Breast epithelium (tissue), 3 donors: ENCODE results near the gene LASP1NB.

Experiments
- POLR2A ChIP-seq: fragments of 450-650 bp; IDR thresholded peaks from one replicate; pipeline ENCODE4 v1.6.1; 2016; ENCODE audit warnings: antibody characterized with exemption, mild to moderate bottlenecking, moderate library complexity
- POLR2AphosphoS5 ChIP-seq, 3 donors: sonication (generic); formaldehyde crosslinking; IDR thresholded peaks; one replicate each; pipeline ENCODE4 v1.6.1; 2017; ENCODE audit warnings: antibody characterized with exemption in 3 of 3
- TF ChIP-seq, protein P1 (sequence below), 3 donors: fragments of 450-650 bp; IDR thresholded peaks; one replicate each; pipeline ENCODE4 v1.5.1; 2016 to 2017; ENCODE audit warnings: antibody characterized with exemption in 3 of 3, mild to moderate bottlenecking in 3 of 3, moderate library complexity in 3 of 3

- TF ChIP-seq, protein P1, sequence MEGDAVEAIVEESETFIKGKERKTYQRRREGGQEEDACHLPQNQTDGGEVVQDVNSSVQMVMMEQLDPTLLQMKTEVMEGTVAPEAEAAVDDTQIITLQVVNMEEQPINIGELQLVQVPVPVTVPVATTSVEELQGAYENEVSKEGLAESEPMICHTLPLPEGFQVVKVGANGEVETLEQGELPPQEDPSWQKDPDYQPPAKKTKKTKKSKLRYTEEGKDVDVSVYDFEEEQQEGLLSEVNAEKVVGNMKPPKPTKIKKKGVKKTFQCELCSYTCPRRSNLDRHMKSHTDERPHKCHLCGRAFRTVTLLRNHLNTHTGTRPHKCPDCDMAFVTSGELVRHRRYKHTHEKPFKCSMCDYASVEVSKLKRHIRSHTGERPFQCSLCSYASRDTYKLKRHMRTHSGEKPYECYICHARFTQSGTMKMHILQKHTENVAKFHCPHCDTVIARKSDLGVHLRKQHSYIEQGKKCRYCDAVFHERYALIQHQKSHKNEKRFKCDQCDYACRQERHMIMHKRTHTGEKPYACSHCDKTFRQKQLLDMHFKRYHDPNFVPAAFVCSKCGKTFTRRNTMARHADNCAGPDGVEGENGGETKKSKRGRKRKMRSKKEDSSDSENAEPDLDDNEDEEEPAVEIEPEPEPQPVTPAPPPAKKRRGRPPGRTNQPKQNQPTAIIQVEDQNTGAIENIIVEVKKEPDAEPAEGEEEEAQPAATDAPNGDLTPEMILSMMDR (IDR thresholded peaks at IDR 0.05) = no peak
- TF ChIP-seq POLR2AphosphoS5 (IDR thresholded peaks at IDR 0.05) (no peak), POLR2A (no peak)
Observed at GRCh38 chr17:38914741-38915638, 10.4 kb upstream of the LASP1NB start.
